Liver (tissue), 2 donors: Measurements from ENCODE around the gene ABCD3.

Experiments used
- TF ChIP-seq, protein P1 (sequence below): fragments of 150-350 bp; IDR thresholded peaks from 2 replicates; pipeline ENCODE4 v1.5.1; 2017; ENCODE audit warnings: improper control_type of control experiment, low read depth, low read length; ENCODE audit not compliant: missing input control
- TF ChIP-seq, protein P2 (sequence below): IDR thresholded peaks from 2 replicates; pipeline ENCODE4 v1.6.1; 2016; ENCODE audit warnings: antibody characterized with exemption, mild to moderate bottlenecking
- donor health status: healthy.

DNA sequence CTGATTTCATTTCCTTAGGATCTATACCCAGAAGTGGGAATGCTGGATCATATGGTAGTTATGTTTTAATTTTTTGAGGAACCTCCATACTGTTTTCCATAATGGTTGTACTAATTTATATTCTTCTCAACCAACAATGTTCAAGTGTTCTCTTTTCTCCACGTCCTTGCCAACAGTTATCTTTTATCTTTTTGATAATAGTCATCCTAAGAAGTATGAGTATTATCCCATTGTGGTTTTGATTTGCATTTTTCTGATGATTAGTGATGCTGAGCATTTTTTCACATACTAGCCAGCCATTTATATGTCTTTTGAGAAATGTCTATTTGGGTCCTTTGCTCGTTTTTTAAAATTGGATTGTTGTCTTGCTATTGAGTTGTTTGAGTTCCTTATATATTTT, 38.5 kb downstream of the ABCD3 start:
- TF ChIP-seq, protein P1, sequence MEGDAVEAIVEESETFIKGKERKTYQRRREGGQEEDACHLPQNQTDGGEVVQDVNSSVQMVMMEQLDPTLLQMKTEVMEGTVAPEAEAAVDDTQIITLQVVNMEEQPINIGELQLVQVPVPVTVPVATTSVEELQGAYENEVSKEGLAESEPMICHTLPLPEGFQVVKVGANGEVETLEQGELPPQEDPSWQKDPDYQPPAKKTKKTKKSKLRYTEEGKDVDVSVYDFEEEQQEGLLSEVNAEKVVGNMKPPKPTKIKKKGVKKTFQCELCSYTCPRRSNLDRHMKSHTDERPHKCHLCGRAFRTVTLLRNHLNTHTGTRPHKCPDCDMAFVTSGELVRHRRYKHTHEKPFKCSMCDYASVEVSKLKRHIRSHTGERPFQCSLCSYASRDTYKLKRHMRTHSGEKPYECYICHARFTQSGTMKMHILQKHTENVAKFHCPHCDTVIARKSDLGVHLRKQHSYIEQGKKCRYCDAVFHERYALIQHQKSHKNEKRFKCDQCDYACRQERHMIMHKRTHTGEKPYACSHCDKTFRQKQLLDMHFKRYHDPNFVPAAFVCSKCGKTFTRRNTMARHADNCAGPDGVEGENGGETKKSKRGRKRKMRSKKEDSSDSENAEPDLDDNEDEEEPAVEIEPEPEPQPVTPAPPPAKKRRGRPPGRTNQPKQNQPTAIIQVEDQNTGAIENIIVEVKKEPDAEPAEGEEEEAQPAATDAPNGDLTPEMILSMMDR: no peak
- TF ChIP-seq, protein P2, sequence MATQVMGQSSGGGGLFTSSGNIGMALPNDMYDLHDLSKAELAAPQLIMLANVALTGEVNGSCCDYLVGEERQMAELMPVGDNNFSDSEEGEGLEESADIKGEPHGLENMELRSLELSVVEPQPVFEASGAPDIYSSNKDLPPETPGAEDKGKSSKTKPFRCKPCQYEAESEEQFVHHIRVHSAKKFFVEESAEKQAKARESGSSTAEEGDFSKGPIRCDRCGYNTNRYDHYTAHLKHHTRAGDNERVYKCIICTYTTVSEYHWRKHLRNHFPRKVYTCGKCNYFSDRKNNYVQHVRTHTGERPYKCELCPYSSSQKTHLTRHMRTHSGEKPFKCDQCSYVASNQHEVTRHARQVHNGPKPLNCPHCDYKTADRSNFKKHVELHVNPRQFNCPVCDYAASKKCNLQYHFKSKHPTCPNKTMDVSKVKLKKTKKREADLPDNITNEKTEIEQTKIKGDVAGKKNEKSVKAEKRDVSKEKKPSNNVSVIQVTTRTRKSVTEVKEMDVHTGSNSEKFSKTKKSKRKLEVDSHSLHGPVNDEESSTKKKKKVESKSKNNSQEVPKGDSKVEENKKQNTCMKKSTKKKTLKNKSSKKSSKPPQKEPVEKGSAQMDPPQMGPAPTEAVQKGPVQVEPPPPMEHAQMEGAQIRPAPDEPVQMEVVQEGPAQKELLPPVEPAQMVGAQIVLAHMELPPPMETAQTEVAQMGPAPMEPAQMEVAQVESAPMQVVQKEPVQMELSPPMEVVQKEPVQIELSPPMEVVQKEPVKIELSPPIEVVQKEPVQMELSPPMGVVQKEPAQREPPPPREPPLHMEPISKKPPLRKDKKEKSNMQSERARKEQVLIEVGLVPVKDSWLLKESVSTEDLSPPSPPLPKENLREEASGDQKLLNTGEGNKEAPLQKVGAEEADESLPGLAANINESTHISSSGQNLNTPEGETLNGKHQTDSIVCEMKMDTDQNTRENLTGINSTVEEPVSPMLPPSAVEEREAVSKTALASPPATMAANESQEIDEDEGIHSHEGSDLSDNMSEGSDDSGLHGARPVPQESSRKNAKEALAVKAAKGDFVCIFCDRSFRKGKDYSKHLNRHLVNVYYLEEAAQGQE: no peak
